H9 (cell line): ENCODE results near the gene TCIRG1. TPM values are rescaled to one million over a fixed set of nuclear protein-coding genes. Genes with fewer than 3 reads are reported as not detected.

Experiments
- DNase-seq: peaks from one replicate; pipeline ENCODE4 v3.0.0-alpha.2; 2017
- H2AFZ ChIP-seq: one replicate; pipeline ENCODE4 v1.6.1; 2013; ENCODE audit warnings: mild to moderate bottlenecking, low read length, control low read depth, moderate library complexity
- H2AK5ac ChIP-seq: 2 replicates; pipeline ENCODE4 v1.6.1; 2013; ENCODE audit warnings: low read length, control low read depth, mixed read lengths; ENCODE audit not compliant: insufficient read length
- H2BK120ac ChIP-seq: one replicate; pipeline ENCODE4 v1.6.1; 2013; ENCODE audit warnings: low read depth, mild to moderate bottlenecking, low read length, control low read depth, inconsistent platforms; ENCODE audit not compliant: poor library complexity, severe bottlenecking
- H2BK12ac ChIP-seq: 2 replicates; pipeline ENCODE4 v1.6.1; 2013; ENCODE audit warnings: low read length, control low read depth, mixed read lengths, low read depth; ENCODE audit not compliant: insufficient read length
- H2BK15ac ChIP-seq: 2 replicates; pipeline ENCODE4 v1.6.1; 2013; ENCODE audit warnings: low read depth, low read length, control low read depth
- H2BK20ac ChIP-seq: one replicate; pipeline ENCODE4 v1.6.1; 2013; ENCODE audit warnings: low read depth, mild to moderate bottlenecking, low read length, control low read depth, inconsistent platforms; ENCODE audit not compliant: poor library complexity, severe bottlenecking
- H2BK5ac ChIP-seq: 2 replicates; pipeline ENCODE4 v1.6.1; 2013; ENCODE audit warnings: low read length, control low read depth, mixed read lengths; ENCODE audit not compliant: insufficient read length
- H3K14ac ChIP-seq: 2 replicates; pipeline ENCODE4 v1.6.1; 2013; ENCODE audit warnings: low read length, control low read depth; ENCODE audit not compliant: insufficient read depth
- H3K18ac ChIP-seq: 2 replicates; pipeline ENCODE4 v1.6.1; 2013; ENCODE audit warnings: low read depth, mild to moderate bottlenecking, mixed read lengths, low read length, control low read depth; ENCODE audit not compliant: insufficient read length
- H3K23ac ChIP-seq: 2 replicates; pipeline ENCODE4 v1.6.1; 2013; ENCODE audit warnings: low read length, control low read depth, mixed read lengths, low read depth; ENCODE audit not compliant: insufficient read length
- H3K23me2 ChIP-seq: 2 replicates; pipeline ENCODE4 v1.6.1; 2013; ENCODE audit warnings: low read depth, mild to moderate bottlenecking, mixed read lengths, low read length, control low read depth; ENCODE audit not compliant: insufficient read length, poor library complexity, severe bottlenecking
- H3K27ac ChIP-seq: 2 replicates; pipeline ENCODE4 v1.5.1; 2013; ENCODE audit warnings: low read length, control low read depth, mixed read lengths, low read depth; ENCODE audit not compliant: insufficient read length
- H3K27me3 ChIP-seq: 2 replicates; pipeline ENCODE4 v1.6.1; 2013; ENCODE audit warnings: low read length, control low read depth, inconsistent platforms; ENCODE audit not compliant: insufficient read depth
- H3K4ac ChIP-seq: 2 replicates; pipeline ENCODE4 v1.6.1; 2013; ENCODE audit warnings: low read depth, mild to moderate bottlenecking, control low read depth, inconsistent platforms, low read length, moderate library complexity
- H3K4me1 ChIP-seq: 2 replicates; pipeline ENCODE4 v1.6.1; 2013; ENCODE audit warnings: low read length, control low read depth, inconsistent platforms; ENCODE audit not compliant: insufficient read depth
- H3K4me2 ChIP-seq: 2 replicates; pipeline ENCODE4 v1.6.1; 2013; ENCODE audit warnings: low read length, control low read depth, mixed read lengths; ENCODE audit not compliant: insufficient read length, insufficient read depth
- H3K56ac ChIP-seq: 2 replicates; pipeline ENCODE4 v1.6.1; 2013; ENCODE audit warnings: low read depth, mild to moderate bottlenecking, mixed read lengths, low read length, control low read depth; ENCODE audit not compliant: insufficient read length
- H3K79me1 ChIP-seq: 2 replicates; pipeline ENCODE4 v1.6.1; 2013; ENCODE audit warnings: low read depth, mild to moderate bottlenecking, moderate library complexity, low read length, control low read depth, inconsistent platforms; ENCODE audit not compliant: insufficient read depth, poor library complexity, severe bottlenecking
- H3K79me2 ChIP-seq: 2 replicates; pipeline ENCODE4 v1.6.1; 2013; ENCODE audit warnings: low read length, control low read depth, inconsistent platforms; ENCODE audit not compliant: insufficient read depth
- H3K9ac ChIP-seq: 2 replicates; pipeline ENCODE4 v1.6.1; 2013; ENCODE audit warnings: low read length, control low read depth, mixed read lengths; ENCODE audit not compliant: insufficient read length; ENCODE audit errors: extremely low read depth
- H3K9me3 ChIP-seq: one replicate; pipeline ENCODE4 v1.6.1; 2013; ENCODE audit warnings: low read depth, low read length, inconsistent platforms; ENCODE audit not compliant: control insufficient read depth
- H3T11ph ChIP-seq: one replicate; pipeline ENCODE4 v1.6.1; 2013; ENCODE audit warnings: mild to moderate bottlenecking, low read length, control low read depth, inconsistent platforms
- H4K20me1 ChIP-seq: one replicate; pipeline ENCODE4 v1.6.1; 2013; ENCODE audit not compliant: control insufficient read depth, insufficient read length, insufficient read depth
- H4K5ac ChIP-seq: 2 replicates; pipeline ENCODE4 v1.6.1; 2013; ENCODE audit warnings: low read depth, mild to moderate bottlenecking, mixed read lengths, low read length, control low read depth; ENCODE audit not compliant: insufficient read length
- H4K8ac ChIP-seq: replicated peaks from 2 replicates; pipeline ENCODE4 v1.6.1; 2013; ENCODE audit warnings: low read length, control low read depth, mixed read lengths, low read depth; ENCODE audit not compliant: insufficient read length
- H4K91ac ChIP-seq: 2 replicates; pipeline ENCODE4 v1.6.1; 2013; ENCODE audit warnings: low read depth, mild to moderate bottlenecking, moderate library complexity, mixed read lengths, low read length, control low read depth; ENCODE audit not compliant: insufficient read length
- H3K27ac Mint-ChIP-seq, 3 experiments: 2 replicates in 2 of 3; 3 replicates in 1 of 3; pipeline ENCODE4 v1.8.0; 2020 to 2021; ENCODE audit warnings: mixed read lengths in 3 of 3, mild to moderate bottlenecking in 1 of 3, moderate library complexity in 1 of 3
- H3K27me3 Mint-ChIP-seq: 2 replicates; pipeline ENCODE4 v1.8.0; 2021; ENCODE audit warnings: low read depth, mild to moderate bottlenecking, moderate library complexity, mixed read lengths
- H3K36me3 Mint-ChIP-seq, 3 experiments: 2 replicates in 2 of 3; 3 replicates in 1 of 3; pipeline ENCODE4 v1.8.0; 2020 to 2021; ENCODE audit warnings: low read depth in 3 of 3, mixed read lengths in 3 of 3; ENCODE audit not compliant: insufficient read depth in 1 of 3
- H3K4me1 Mint-ChIP-seq, 2 experiments: 2 replicates each; pipeline ENCODE4 v1.8.0; 2020; ENCODE audit warnings: mixed read lengths in 2 of 2
- H3K4me3 Mint-ChIP-seq, 2 experiments: 2 replicates in 1 of 2; 3 replicates in 1 of 2; pipeline ENCODE4 v1.8.0; 2020 to 2021; ENCODE audit warnings: mild to moderate bottlenecking in 2 of 2, mixed read lengths in 2 of 2, moderate library complexity in 1 of 2
- H3K9me3 Mint-ChIP-seq, 2 experiments: 2 replicates in 1 of 2; 3 replicates in 1 of 2; pipeline ENCODE4 v1.8.0; 2020; ENCODE audit warnings: mild to moderate bottlenecking in 2 of 2, mixed read lengths in 2 of 2, moderate library complexity in 1 of 2
- CTCF ChIP-seq: fragments of 200-600 bp; sonication (generic); conservative IDR thresholded peaks from 3 replicates; pipeline ENCODE4 v1.8.0; 2021; ENCODE audit warnings: antibody characterized with exemption, mild to moderate bottlenecking
- WGBS: extraction: QIAGEN DNeasy Blood & Tissue Kit; methylation state at CpG from one replicate; pipeline ENCODE4 v1.1.7; 2013; ENCODE audit warnings: missing lambda C conversion rate, low lambda C conversion rate, mixed read lengths; ENCODE audit not compliant: insufficient read length; ENCODE audit errors: extremely low coverage; 5-methylcytosine and 5-hydroxymethylcytosine counted together
- total RNA-seq: library from RNA; stranded (reverse); gene quantifications from 2 replicates; pipeline ENCODE4 v1.2.1, GENCODE V29; 2021

The TCIRG1 gene
- total RNA-seq, 1 experiment from 2014 or later: 24.4 TPM

GRCh38 chr11:68007498-68008380 lies 31.1 kb upstream of the TCIRG1 start:
- no CpG with 5 or more reads among the region's 16 CpGs for WGBS

More at GRCh38 chr11:68007498-68008380, 31.1 kb upstream of the TCIRG1 start:
- H4K5ac ChIP-seq: no peak overlapping the region
- H4K20me1 ChIP-seq: no peaks in the 10 kb centered on the region
- H3T11ph ChIP-seq: no peak overlapping the region
- H3K4me3 Mint-ChIP-seq: no peak overlapping the region
- H3K9me3 Mint-ChIP-seq: peaks cover 0 to 5% of the 10 kb centered on the region in 2 experiments; a peak in 1 of 5 replicates
- no peak overlapping the region for H2BK12ac ChIP-seq
- H2AFZ ChIP-seq: no peak overlapping the region
- no peak for TF ChIP-seq CTCF
- peaks cover 23 to 46% of the 10 kb centered on the region in 2 experiments for H3K4me1 Mint-ChIP-seq
- H3K9me3 ChIP-seq: no peaks in the 10 kb centered on the region
- no peaks in the 10 kb centered on the region for H3K79me2 ChIP-seq
- no peaks in the 10 kb centered on the region; the same call in 1 of the 2 replicates for H3K4me1 ChIP-seq
- no peak overlapping the region for H2BK120ac ChIP-seq
- peaks cover 5% of the 10 kb centered on the region for H3K27me3 Mint-ChIP-seq
- H3K79me1 ChIP-seq: no peaks in the 10 kb centered on the region
- no peak overlapping the region for H4K8ac ChIP-seq
- peaks cover 4% of the 10 kb centered on the region for H3K23me2 ChIP-seq
- DNase-seq: no peak
- no peak overlapping the region for H2BK20ac ChIP-seq
- H3K9ac ChIP-seq: no peak overlapping the region
- H2AK5ac ChIP-seq: no peak overlapping the region
- H3K27ac ChIP-seq: no peak overlapping the region
- H4K91ac ChIP-seq: no peak overlapping the region
- no peak overlapping the region for H3K56ac ChIP-seq
- H3K18ac ChIP-seq: no peak overlapping the region
- no peak overlapping the region for H3K4me2 ChIP-seq
- no peaks in the 10 kb centered on the region for H3K27me3 ChIP-seq
- no peak overlapping the region for H3K4ac ChIP-seq
- no peak overlapping the region for H2BK5ac ChIP-seq
- H2BK15ac ChIP-seq: no peak overlapping the region
- H3K23ac ChIP-seq: no peak overlapping the region
- H3K14ac ChIP-seq: no peak overlapping the region; the same call in 1 of the 2 replicates
- no peaks in the 10 kb centered on the region for H3K36me3 Mint-ChIP-seq
- H3K27ac Mint-ChIP-seq: no peak overlapping the region
